Measurements from ENCODE around the gene ZNF275. TPM values are rescaled to one million over a fixed set of nuclear protein-coding genes. Genes with fewer than 3 reads are reported as not detected.

ZNF275 gene
- total RNA-seq, 1 donor from 2014 or later: 7.6 TPM

GRCh38 chrX:153342762-153343558, 9.0 kb downstream of the ZNF275 start:
- intact Hi-C loops (cut with DNase I): no loop called here
- no peaks in the 10 kb centered on the region for H3K27me3 ChIP-seq
- H3K27ac ChIP-seq: no peak overlapping the region
- TF ChIP-seq CTCF (IDR thresholded peaks at IDR 0.05) (no peak), POLR2A (IDR thresholded peaks at IDR 0.05) (no peak), POLR2AphosphoS5 (IDR thresholded peaks at IDR 0.05; ENCODE audit: insufficient read depth in 1 of 2, low read depth in 1 of 2) (no peak)
- peaks cover 0 to 14% of the 10 kb centered on the region in 2 donors for H3K36me3 ChIP-seq
- H3K9me3 ChIP-seq: no peaks in the 10 kb centered on the region
- no peak for DNase-seq (ENCODE audit: extremely low spot score in 2 of 2)
- H3K4me1 ChIP-seq: no peaks in the 10 kb centered on the region
- H3K4me3 ChIP-seq: no peak overlapping the region

GRCh38 chrX:153343674-153344073, 9.7 kb downstream of the ZNF275 start:
- H3K4me3 ChIP-seq: no peak overlapping the region
- no peak overlapping the region for H3K27ac ChIP-seq
- intact Hi-C loops (cut with DNase I): no loop called here
- TF ChIP-seq POLR2AphosphoS5 (IDR thresholded peaks at IDR 0.05; ENCODE audit: insufficient read depth in 1 of 2, low read depth in 1 of 2) (no peak), POLR2A (IDR thresholded peaks at IDR 0.05) (no peak), CTCF (IDR thresholded peaks at IDR 0.05) (no peak)
- H3K27me3 ChIP-seq: no peaks in the 10 kb centered on the region
- H3K9me3 ChIP-seq: no peaks in the 10 kb centered on the region
- peaks cover 0 to 14% of the 10 kb centered on the region in 2 donors for H3K36me3 ChIP-seq
- no peaks in the 10 kb centered on the region for H3K4me1 ChIP-seq
- no peak for DNase-seq (ENCODE audit: extremely low spot score in 2 of 2)

- H3K9me3 ChIP-seq: no peaks in the 10 kb centered on the region
- H3K4me1 ChIP-seq: no peaks in the 10 kb centered on the region
- no peaks in the 10 kb centered on the region for H3K27me3 ChIP-seq
- intact Hi-C loops (cut with DNase I): no loop called here
- H3K4me3 ChIP-seq: no peak overlapping the region
- peaks cover 0 to 9% of the 10 kb centered on the region in 2 donors for H3K36me3 ChIP-seq
- no peak for DNase-seq (ENCODE audit: extremely low spot score in 2 of 2)
- H3K27ac ChIP-seq: no peak overlapping the region
- TF ChIP-seq CTCF (IDR thresholded peaks at IDR 0.05) (no peak), POLR2AphosphoS5 (IDR thresholded peaks at IDR 0.05; ENCODE audit: insufficient read depth in 1 of 2, low read depth in 1 of 2) (no peak), POLR2A (IDR thresholded peaks at IDR 0.05) (no peak)
Observed at GRCh38 chrX:153347530-153347929, 13.6 kb downstream of the ZNF275 start.

GRCh38 chrX:153348421-153348820, 14.5 kb downstream of the ZNF275 start:
- Histone ChIP-seq H3K4me1 (no peaks in the 10 kb centered on the region), H3K27me3 (no peaks in the 10 kb centered on the region), H3K9me3 (no peaks in the 10 kb centered on the region), H3K27ac (no peak overlapping the region), H3K36me3 (peaks cover 0 to 9% of the 10 kb centered on the region in 2 donors), H3K4me3 (no peak overlapping the region)
- intact Hi-C loops (cut with DNase I): no loop called here
- no peak for DNase-seq (ENCODE audit: extremely low spot score in 2 of 2)
- no peak for TF ChIP-seq CTCF (IDR thresholded peaks at IDR 0.05)
- TF ChIP-seq POLR2A (IDR thresholded peaks at IDR 0.05): no peak
- TF ChIP-seq POLR2AphosphoS5 (IDR thresholded peaks at IDR 0.05; ENCODE audit: insufficient read depth in 1 of 2, low read depth in 1 of 2): no peak

- no peak for TF ChIP-seq CTCF (IDR thresholded peaks at IDR 0.05)
- TF ChIP-seq POLR2AphosphoS5 (IDR thresholded peaks at IDR 0.05; ENCODE audit: insufficient read depth in 1 of 2, low read depth in 1 of 2): no peak
- TF ChIP-seq POLR2A (IDR thresholded peaks at IDR 0.05): no peak
- intact Hi-C loops (cut with DNase I): no loop called here
- Histone ChIP-seq H3K27me3 (no peaks in the 10 kb centered on the region), H3K4me1 (no peaks in the 10 kb centered on the region), H3K4me3 (no peak overlapping the region), H3K27ac (no peak overlapping the region), H3K9me3 (no peaks in the 10 kb centered on the region), H3K36me3 (peaks cover 0 to 9% of the 10 kb centered on the region in 2 donors)
- no peak for DNase-seq (ENCODE audit: extremely low spot score in 2 of 2)
Observed at GRCh38 chrX:153349952-153350351, 16.0 kb downstream of the ZNF275 start.
